Kidney epithelial cell (primary cell): ENCODE data around the gene MED10. TPM values are rescaled to one million over a fixed set of nuclear protein-coding genes. Genes with fewer than 3 reads are reported as not detected.

ENCODE experiments used
- DNase-seq: peaks from one replicate; pipeline ENCODE4 v3.0.0-alpha.2; 2010; ENCODE audit warnings: low read depth
- H3K27me3 ChIP-seq: 2 replicates; pipeline ENCODE4 v1.6.0; 2011; ENCODE audit warnings: low read length; ENCODE audit not compliant: control insufficient read depth, insufficient read depth
- H3K36me3 ChIP-seq: 2 replicates; pipeline ENCODE4 v1.5.1; 2011; ENCODE audit warnings: low read length; ENCODE audit not compliant: control insufficient read depth, insufficient read depth
- H3K4me3 ChIP-seq: 2 replicates; pipeline ENCODE4 v1.5.1; 2011; ENCODE audit warnings: low read depth, mild to moderate bottlenecking, control low read depth, low read length
- CTCF ChIP-seq: IDR thresholded peaks from 2 replicates; pipeline ENCODE4 v1.5.1; 2011; ENCODE audit warnings: mild to moderate bottlenecking, moderate library complexity, low read length, control low read depth, inconsistent platforms; ENCODE audit not compliant: insufficient read depth, poor library complexity, severe bottlenecking
- total RNA-seq: library from RNA; depleted of rRNA; stranded (reverse); fragments of >200 nt; gene quantifications from 2 replicates; pipeline ENCODE4 v1.2.3, GENCODE V29; 2015

The MED10 gene
- total RNA-seq, 1 donor from 2014 or later = 45.7 TPM

GRCh38 chr5:6397536-6398269 lies 19.4 kb upstream of the MED10 start:
- TF ChIP-seq CTCF = no peak
- no peak overlapping the region for H3K4me3 ChIP-seq
- no peaks in the 10 kb centered on the region for H3K36me3 ChIP-seq
- H3K27me3 ChIP-seq = no peaks in the 10 kb centered on the region
- no peak for DNase-seq

GRCh38 chr5:6396836-6397535 lies 18.6 kb upstream of the MED10 start:
- no peaks in the 10 kb centered on the region for H3K27me3 ChIP-seq
- H3K4me3 ChIP-seq = no peak overlapping the region
- TF ChIP-seq CTCF = no peak
- no peak for DNase-seq
- H3K36me3 ChIP-seq = no peaks in the 10 kb centered on the region

GRCh38 chr5:6396043-6396442 lies 17.7 kb upstream of the MED10 start:
- no peaks in the 10 kb centered on the region for H3K27me3 ChIP-seq
- DNase-seq = no peak
- H3K36me3 ChIP-seq = no peaks in the 10 kb centered on the region
- H3K4me3 ChIP-seq = no peak overlapping the region
- no peak for TF ChIP-seq CTCF

GRCh38 chr5:6395621-6396020 lies 17.3 kb upstream of the MED10 start:
- DNase-seq = no peak

GRCh38 chr5:6395102-6395445 lies 16.7 kb upstream of the MED10 start:
- no peaks in the 10 kb centered on the region for H3K27me3 ChIP-seq
- H3K36me3 ChIP-seq = no peaks in the 10 kb centered on the region
- no peak for TF ChIP-seq CTCF
- H3K4me3 ChIP-seq = no peak overlapping the region
- DNase-seq = no peak

More at GRCh38 chr5:6395621-6396020, 17.3 kb upstream of the MED10 start:
- no peaks in the 10 kb centered on the region for H3K36me3 ChIP-seq
- no peaks in the 10 kb centered on the region for H3K27me3 ChIP-seq
- no peak for TF ChIP-seq CTCF
- H3K4me3 ChIP-seq = no peak overlapping the region
